Gastrocnemius medialis (tissue), 4 donors: ENCODE results near the gene NDST4. TPM values are rescaled to one million over a fixed set of nuclear protein-coding genes. Genes with fewer than 3 reads are reported as not detected.

Experiments
- ATAC-seq, 2 donors: fragments of 150-250 bp; one replicate each; pipeline ENCODE4 v1.9.1; 2016
- DNase-seq, 2 donors: peaks; one replicate each; pipeline ENCODE4 v3.0.0-alpha.2; 2019
- H3K27ac ChIP-seq, 4 donors: fragments of 200-600 bp; sonication (generic); 1 replicate in 1 of 4; 2 replicates in 3 of 4; pipeline ENCODE4 v1.5.1; 2016 to 2018; ENCODE audit warnings: mild to moderate bottlenecking in 2 of 4, moderate library complexity in 1 of 4
- H3K27me3 ChIP-seq, 3 donors: fragments of 200-600 bp; sonication (generic) in 2 of 3; 1 replicate in 1 of 3; 2 replicates in 2 of 3; pipeline versions ENCODE4 v1.5.1 to v1.6.0; 2016 to 2019; ENCODE audit warnings: mild to moderate bottlenecking in 1 of 3, moderate library complexity in 1 of 3
- H3K36me3 ChIP-seq, 2 donors: fragments of 200-600 bp; sonication (generic) in 1 of 2; one replicate each; pipeline ENCODE4 v1.5.1; 2017 to 2018
- H3K4me1 ChIP-seq, 2 donors: fragments of 200-600 bp; sonication (generic) in 1 of 2; one replicate each; pipeline ENCODE4 v1.5.1; 2016 to 2017; ENCODE audit warnings: mild to moderate bottlenecking in 2 of 2
- H3K4me3 ChIP-seq, 4 donors: fragments of 200-600 bp; sonication (generic) in 3 of 4; 1 replicate in 1 of 4; 2 replicates in 3 of 4; pipeline ENCODE4 v1.5.1; 2016 to 2019; ENCODE audit warnings: mild to moderate bottlenecking in 2 of 4
- H3K9me3 ChIP-seq, 3 donors: fragments of 200-600 bp; sonication (generic) in 2 of 3; 1 replicate in 1 of 3; 2 replicates in 2 of 3; pipeline ENCODE4 v1.5.1; 2016 to 2019
- CTCF ChIP-seq, 5 experiments: fragments of 450-650 bp in 3 of 5; fragments of 200-600 bp in 2 of 5; sonication (generic) in 2 of 5; IDR thresholded peaks in 4 of 5; conservative IDR thresholded peaks in 1 of 5; 1 replicate in 4 of 5; 2 replicates in 1 of 5; pipeline ENCODE4 v1.5.1; 2016 to 2019; ENCODE audit warnings: antibody characterized with exemption in 5 of 5, mild to moderate bottlenecking in 3 of 5, moderate library complexity in 3 of 5
- POLR2A ChIP-seq, 2 donors: fragments of 450-650 bp; IDR thresholded peaks; one replicate each; pipeline ENCODE4 v1.6.1; 2017; ENCODE audit warnings: antibody characterized with exemption in 2 of 2, mild to moderate bottlenecking in 2 of 2, moderate library complexity in 2 of 2
- in situ Hi-C, 4 donors: fragments of 200-750 bp; cut with MboI; loops; one replicate each; pipeline versions ENCODE4 v1.15.0 to v1.8.0; 2017; ENCODE audit warnings: low sequenced_read_pairs in 4 of 4
- intact Hi-C: fragments of 100-400 bp; cut with DNase I; formaldehyde crosslinking; loops from one replicate; pipeline ENCODE4 v1.15.1; 2023; ENCODE audit warnings: low total_unique reads
- total RNA-seq, 4 donors: library from RNA; depleted of rRNA; stranded (reverse); fragments of >200 nt; gene quantifications; one replicate each; pipeline versions ENCODE4 v1.1.0 to v1.2.3, GENCODE V29; 2016

Gene NDST4
- total RNA-seq, 4 donors from 2014 or later = not detected

- no peaks in the 10 kb centered on the region for H3K4me1 ChIP-seq
- intact Hi-C loops = no loop called here
- in situ Hi-C loops = no loop called here
- no peaks in the 10 kb centered on the region for H3K9me3 ChIP-seq
- DNase-seq (no peak), ATAC-seq (no peak)
- H3K36me3 ChIP-seq = no peaks in the 10 kb centered on the region
- no peak for TF ChIP-seq POLR2A (IDR thresholded peaks at IDR 0.05)
- no peak for TF ChIP-seq CTCF (IDR thresholded peaks at IDR 0.05 in 4 of 5, conservative IDR thresholded peaks at IDR 0.05 in 1 of 5)
- H3K27ac ChIP-seq = no peak overlapping the region
- no peak overlapping the region for H3K4me3 ChIP-seq
- H3K27me3 ChIP-seq = no peaks in the 10 kb centered on the region
Measured at GRCh38 chr4:114870987-114871386, 242.4 kb downstream of the NDST4 start.

- H3K4me1 ChIP-seq = no peaks in the 10 kb centered on the region
- H3K27me3 ChIP-seq = no peaks in the 10 kb centered on the region
- no peak overlapping the region for H3K27ac ChIP-seq
- no peak overlapping the region for H3K4me3 ChIP-seq
- TF ChIP-seq CTCF (IDR thresholded peaks at IDR 0.05 in 4 of 5, conservative IDR thresholded peaks at IDR 0.05 in 1 of 5) (no peak), POLR2A (IDR thresholded peaks at IDR 0.05) (no peak)
- H3K9me3 ChIP-seq = no peaks in the 10 kb centered on the region
- DNase-seq = no peak
- intact Hi-C loops = no loop called here
- in situ Hi-C loops = no loop called here
- H3K36me3 ChIP-seq = no peaks in the 10 kb centered on the region
- ATAC-seq = no peak
Measured at GRCh38 chr4:114866901-114867670, 246.3 kb downstream of the NDST4 start.

- Histone ChIP-seq H3K4me3 (no peak overlapping the region), H3K4me1 (no peaks in the 10 kb centered on the region), H3K27me3 (no peaks in the 10 kb centered on the region), H3K9me3 (no peaks in the 10 kb centered on the region), H3K27ac (no peak overlapping the region), H3K36me3 (no peaks in the 10 kb centered on the region)
- in situ Hi-C loops = no loop called here
- ATAC-seq (no peak), DNase-seq (no peak)
- intact Hi-C loops = no loop called here
- TF ChIP-seq POLR2A (IDR thresholded peaks at IDR 0.05) (no peak), CTCF (IDR thresholded peaks at IDR 0.05 in 4 of 5, conservative IDR thresholded peaks at IDR 0.05 in 1 of 5) (no peak)
Measured at GRCh38 chr4:114864060-114864459, 249.4 kb downstream of the NDST4 start.

- H3K4me1 ChIP-seq = no peaks in the 10 kb centered on the region
- ATAC-seq (no peak), DNase-seq (no peak)
- intact Hi-C loops = no loop called here
- TF ChIP-seq POLR2A (IDR thresholded peaks at IDR 0.05) = no peak
- TF ChIP-seq CTCF (IDR thresholded peaks at IDR 0.05 in 4 of 5, conservative IDR thresholded peaks at IDR 0.05 in 1 of 5) = no peak
- H3K27me3 ChIP-seq = no peaks in the 10 kb centered on the region
- no peak overlapping the region for H3K27ac ChIP-seq
- no peaks in the 10 kb centered on the region for H3K36me3 ChIP-seq
- no peaks in the 10 kb centered on the region for H3K9me3 ChIP-seq
- H3K4me3 ChIP-seq = no peak overlapping the region
- in situ Hi-C loops = no loop called here
Measured at GRCh38 chr4:114860786-114861185, 252.6 kb downstream of the NDST4 start.

GRCh38 chr4:114857831-114858230 is 255.6 kb downstream of the NDST4 start:
- Histone ChIP-seq H3K4me3 (no peak overlapping the region), H3K36me3 (no peaks in the 10 kb centered on the region), H3K27me3 (no peaks in the 10 kb centered on the region), H3K4me1 (no peaks in the 10 kb centered on the region), H3K9me3 (no peaks in the 10 kb centered on the region), H3K27ac (no peak overlapping the region)
- DNase-seq (no peak), ATAC-seq (no peak)
- in situ Hi-C loops (no loop called here), intact Hi-C loops (no loop called here)
- no peak for TF ChIP-seq POLR2A (IDR thresholded peaks at IDR 0.05)
- no peak for TF ChIP-seq CTCF (IDR thresholded peaks at IDR 0.05 in 4 of 5, conservative IDR thresholded peaks at IDR 0.05 in 1 of 5)
